Stimulated activated CD4-positive, alpha-beta T cell treated with anti-CD3 and anti-CD28 coated beads, Interleukin-1b, Interleukin-23, amount 100 ng/mL, for 1 hour (primary cell): Measurements from ENCODE around the gene STRADB.
A peak's percentile ranks its signal among the peaks of the same experiment; 100 is the strongest.
"Not testable (repeated sequence)": the region's sequence is repeated elsewhere in the genome, so short reads cannot be mapped to it uniquely, and the experiment has no call there.

Experiments used
- DNase-seq, 2 donors: peaks; one replicate each; pipeline ENCODE4 v3.0.0-alpha.2; 2020; ENCODE audit warnings: low read depth in 2 of 2

Gene STRADB

GRCh38 chr2:201451292-201452057 lies at the start of gene STRADB, which contains the start of gene TRAK2:
STRADB (plus strand) TSS chr2:201451740; CDS start chr2:201454841, 3,101 bp downstream.
TRAK2 (minus strand) TSS chr2:201451458; CDS start chr2:201420507, 30,951 bp downstream.
- peak; percentile 82 to 87 for DNase-seq

GRCh38 chr2:201401815-201402214 lies 49.7 kb upstream of the STRADB start:
- DNase-seq: no peak

- no peak for DNase-seq
These were observed 48.6 kb upstream of the STRADB start for GRCh38 chr2:201402651-201403562.

GRCh38 chr2:201403880-201404279 lies 47.7 kb upstream of the STRADB start:
- no peak for DNase-seq

GRCh38 chr2:201404699-201405280 lies 46.8 kb upstream of the STRADB start:
- no peak for DNase-seq

- no peak for DNase-seq
These were observed 45.4 kb upstream of the STRADB start for GRCh38 chr2:201406077-201406662.

- no peak for DNase-seq
These were observed 44.3 kb upstream of the STRADB start for GRCh38 chr2:201407265-201407664.

- DNase-seq: no peak
These were observed 42.6 kb upstream of the STRADB start for GRCh38 chr2:201408931-201409330.

- no peak for DNase-seq
These were observed 40.1 kb upstream of the STRADB start for GRCh38 chr2:201411421-201411820.

- no peak for DNase-seq
These were observed 38.4 kb upstream of the STRADB start for GRCh38 chr2:201413143-201413542.

- DNase-seq: no peak
These were observed 38.0 kb upstream of the STRADB start for GRCh38 chr2:201413552-201413951.

- peak in 1 of 2 donors; percentile 1 for DNase-seq
These were observed 37.2 kb upstream of the STRADB start for GRCh38 chr2:201414099-201415023.

- DNase-seq: no peak
These were observed 36.4 kb upstream of the STRADB start for GRCh38 chr2:201415149-201415548.

- DNase-seq: no peak
These were observed 32.4 kb upstream of the STRADB start for GRCh38 chr2:201419057-201419635.

- DNase-seq: no peak
These were observed 31.6 kb upstream of the STRADB start for GRCh38 chr2:201419986-201420385.

- no peak for DNase-seq
These were observed 31.0 kb upstream of the STRADB start for GRCh38 chr2:201420442-201421113.

- DNase-seq: no peak
These were observed 25.6 kb upstream of the STRADB start for GRCh38 chr2:201425952-201426351.

GRCh38 chr2:201428366-201428765 lies 23.2 kb upstream of the STRADB start:
- DNase-seq: not testable (repeated sequence)

- not testable (repeated sequence) for DNase-seq
These were observed 21.7 kb upstream of the STRADB start for GRCh38 chr2:201429835-201430234.

GRCh38 chr2:201430322-201430721 lies 21.2 kb upstream of the STRADB start:
- not testable (repeated sequence) for DNase-seq
